SIG-M5 (cell line): ENCODE measurements around the gene ZNF644.
"Not testable (repeated sequence)": the region's sequence is repeated elsewhere in the genome, so short reads cannot be mapped to it uniquely, and the experiment has no call there.

Source experiments
- DNase-seq: peaks from one replicate; lab custom pipeline; 2025; lab: John Stamatoyannopoulos, UW

ZNF644 gene

DNA sequence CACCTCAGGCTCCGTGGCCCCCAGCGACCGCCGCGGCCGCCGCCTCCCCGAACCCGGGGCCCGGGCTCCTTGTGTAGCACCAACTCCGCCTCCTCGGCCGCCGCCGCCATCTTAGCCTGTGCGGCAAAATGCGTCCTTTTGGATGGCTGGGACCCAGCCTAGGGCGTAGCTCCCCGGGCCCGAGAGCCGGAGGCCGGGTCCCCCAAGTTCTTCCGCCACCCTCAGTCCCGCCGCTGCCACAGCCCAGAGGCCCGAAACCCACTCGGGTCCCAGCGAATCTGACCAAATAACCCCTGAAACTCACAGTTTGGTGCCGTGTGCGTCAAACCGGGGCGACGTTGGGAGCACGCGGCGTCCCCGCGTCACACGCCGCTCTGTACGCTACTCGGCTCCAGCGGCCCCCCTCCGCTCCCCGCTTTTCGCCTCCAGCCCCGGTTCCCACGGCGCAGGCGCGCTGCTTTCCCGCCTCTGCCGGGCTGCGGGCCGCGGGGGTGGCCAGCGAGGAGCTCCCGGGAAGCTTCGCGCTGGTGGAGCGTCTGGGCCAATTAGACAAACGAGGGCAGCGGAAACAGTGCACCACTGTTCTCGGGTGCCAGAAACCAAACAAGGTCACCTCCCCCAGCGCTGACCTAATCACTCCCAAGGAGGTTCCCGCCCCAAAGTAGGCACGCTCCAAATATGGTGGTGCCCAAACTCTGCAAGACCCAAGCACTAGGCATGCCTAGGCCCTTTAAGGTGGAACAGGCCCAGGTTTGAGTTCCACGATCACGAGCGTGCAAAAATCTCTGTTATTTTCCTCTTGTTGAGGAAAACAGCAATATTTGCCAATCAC, at the start of gene ZNF644:
Gene ZNF644, minus strand, starts transcription at position 350 of the 832 bp plus-strand sequence. CDS start 39,682 bp downstream, outside the sequence.
- DNase-seq = peak; percentile 31

DNA sequence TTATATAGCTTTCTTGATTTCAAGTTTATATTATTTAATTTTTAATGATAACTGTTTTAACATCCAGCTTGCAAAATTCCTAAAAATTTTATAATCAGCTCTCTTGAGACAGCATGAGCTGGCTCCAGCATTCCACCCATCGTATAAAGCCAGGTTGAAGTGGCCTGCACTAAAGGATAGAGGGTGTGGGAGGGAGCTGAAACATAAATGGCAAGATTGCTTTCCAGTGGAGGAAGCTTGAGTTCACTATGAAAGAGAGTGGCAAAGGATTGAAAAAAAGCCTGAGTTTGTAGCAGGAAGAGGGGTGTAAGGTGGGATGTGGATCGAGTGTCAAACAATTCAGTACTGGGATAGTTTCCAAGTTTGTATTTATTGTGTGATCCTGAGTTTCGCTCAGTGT, 48.5 kb upstream of the ZNF644 start:
- DNase-seq = no peak

DNA sequence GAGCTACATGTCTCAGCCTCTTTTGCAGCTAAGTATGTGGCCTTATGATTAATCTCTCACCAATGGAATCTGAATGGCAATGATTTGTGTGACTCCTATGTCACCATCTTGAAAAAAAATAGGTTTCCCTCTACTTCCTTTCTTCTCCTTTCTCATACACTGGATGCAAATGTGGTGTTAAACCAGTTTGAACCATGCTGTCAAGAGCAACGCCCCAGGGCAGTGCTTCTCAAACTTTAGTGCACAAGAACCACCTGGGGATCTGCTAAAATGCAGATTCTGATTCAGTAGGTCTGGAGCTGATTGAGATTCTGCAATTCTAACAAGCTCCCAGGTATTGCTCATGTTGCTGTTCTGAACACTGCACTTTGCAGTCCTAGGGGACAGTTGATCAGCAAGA, 44.7 kb upstream of the ZNF644 start:
- no peak for DNase-seq

DNA sequence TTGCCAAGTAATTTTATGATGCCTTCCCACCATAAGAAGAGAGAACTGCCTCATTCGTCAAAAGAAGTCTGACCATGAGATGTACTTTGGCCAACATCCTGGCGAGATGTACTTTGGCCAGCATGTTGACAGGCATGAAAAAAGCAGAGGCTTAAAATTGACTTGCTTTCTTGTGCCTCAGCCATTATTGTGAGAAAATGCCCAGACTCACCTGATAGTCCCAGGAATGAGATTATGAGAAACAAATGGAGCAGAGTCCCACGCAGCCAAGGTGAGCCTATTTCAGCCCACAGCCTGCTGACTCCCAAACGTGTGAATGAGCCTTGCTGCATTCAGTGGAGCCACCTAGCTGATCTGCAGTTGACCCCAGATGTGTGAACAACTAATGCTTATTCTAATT, 43.5 kb upstream of the ZNF644 start:
- no peak for DNase-seq

DNA sequence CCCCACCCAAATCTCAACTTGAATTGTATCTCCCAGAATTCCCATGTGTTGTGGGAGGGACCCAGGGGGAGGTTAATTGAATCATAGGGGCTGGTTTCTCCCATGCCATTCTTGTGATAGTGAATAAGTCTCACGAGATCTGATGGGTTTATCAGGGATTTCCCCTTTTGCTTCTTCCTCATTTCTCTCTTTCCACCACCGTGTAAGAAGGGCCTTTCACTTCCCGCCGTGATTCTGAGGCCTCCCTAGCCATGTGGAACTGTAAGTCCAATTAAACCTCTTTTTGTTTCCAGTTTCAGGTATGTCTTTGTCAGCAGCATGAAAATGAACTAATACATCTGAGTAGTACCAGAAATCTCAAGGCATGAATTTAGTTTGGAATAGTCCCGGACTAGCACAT, 41.6 kb upstream of the ZNF644 start:
- DNase-seq = not testable (repeated sequence)

DNA sequence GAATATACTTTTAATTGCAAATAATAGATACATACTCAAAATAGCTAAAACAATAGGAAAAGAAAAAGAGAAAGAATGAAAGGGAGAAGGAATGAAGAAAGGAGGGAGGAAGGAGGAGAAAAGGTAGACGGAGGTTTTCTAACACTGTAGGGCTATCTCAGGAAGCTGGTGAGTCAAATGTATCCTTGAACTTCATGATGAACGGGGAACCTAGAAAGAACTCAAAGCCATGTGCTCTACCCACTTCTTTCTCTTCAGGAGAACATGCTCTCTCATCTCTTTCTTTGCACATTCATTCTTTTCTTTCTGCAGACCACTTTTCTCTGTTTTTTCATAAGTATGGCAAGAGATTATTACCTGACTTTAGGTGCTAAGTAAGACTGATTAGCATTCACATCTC, 37.3 kb upstream of the ZNF644 start:
- DNase-seq = no peak

DNA sequence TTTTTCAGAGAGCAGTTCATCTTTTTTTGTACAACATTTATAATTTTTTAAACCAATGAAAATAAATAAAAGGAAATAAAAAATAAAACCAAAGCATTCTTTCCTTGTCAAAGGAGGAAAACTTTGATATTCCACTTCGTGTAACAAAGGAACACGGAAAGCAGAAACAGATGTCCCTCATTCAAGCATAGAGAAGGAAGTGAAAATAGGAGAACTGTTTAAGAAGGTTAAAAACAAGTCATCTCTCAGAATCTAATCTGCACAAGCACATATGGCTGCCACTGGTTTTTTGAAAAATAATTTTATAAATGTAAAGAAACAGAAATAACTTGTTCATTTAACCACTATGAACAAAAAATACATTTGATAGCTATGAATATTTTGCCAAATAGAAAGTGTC, 35.9 kb upstream of the ZNF644 start:
- DNase-seq = no peak

DNA sequence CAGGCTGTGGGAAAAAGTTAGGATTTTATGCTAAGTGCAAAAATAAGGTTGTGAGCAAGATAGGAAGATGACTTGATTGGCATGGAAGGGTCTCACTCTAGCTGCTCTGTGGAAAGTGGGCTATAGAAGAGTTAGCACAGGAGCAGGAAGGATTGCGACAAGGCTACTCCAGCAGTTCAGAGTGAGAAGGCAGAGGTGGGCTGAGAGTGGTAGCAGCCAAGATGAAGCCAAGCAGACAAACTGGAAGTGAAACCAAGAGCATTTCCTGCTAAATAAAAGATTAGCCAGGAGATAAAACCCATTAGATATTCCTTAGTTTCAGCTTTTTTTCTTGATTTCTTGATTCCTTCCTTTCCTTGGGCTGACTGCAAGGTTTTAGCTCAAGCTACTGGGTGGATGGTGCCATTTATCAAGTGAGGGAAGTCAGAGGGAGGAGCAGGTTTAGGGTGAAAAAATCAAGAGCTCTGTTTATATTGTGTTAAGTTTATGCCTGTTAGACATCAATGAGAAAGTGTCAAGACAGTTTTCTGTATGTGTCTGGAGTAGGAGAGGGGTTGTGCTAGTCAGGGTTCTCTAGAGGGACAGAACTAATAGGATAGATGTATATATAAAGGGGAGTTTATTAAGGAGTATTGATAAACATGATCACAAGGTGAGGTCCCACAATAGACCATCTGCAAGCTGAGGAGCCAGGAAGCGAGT, 33.1 kb upstream of the ZNF644 start:
- DNase-seq = no peak

DNA sequence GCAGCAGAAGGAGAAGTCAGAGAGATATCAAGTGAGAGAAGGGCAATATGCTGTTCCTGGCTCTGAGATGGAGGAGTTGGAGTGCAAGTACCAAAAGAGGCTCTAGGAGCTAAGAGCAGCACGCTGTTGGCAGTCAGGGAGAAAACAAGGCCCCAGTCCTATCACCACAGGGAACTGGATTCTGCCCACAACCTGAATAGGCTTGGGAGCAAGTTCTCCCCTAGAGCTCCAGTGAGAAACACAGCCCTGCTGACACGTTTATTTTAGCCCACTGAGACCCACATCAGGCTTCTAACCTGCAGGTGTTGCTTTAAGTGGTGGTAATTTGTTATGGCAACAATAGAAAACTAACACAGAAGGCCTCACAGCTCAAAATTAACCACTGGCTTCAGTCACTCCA, 31.8 kb upstream of the ZNF644 start:
- DNase-seq = no peak

DNA sequence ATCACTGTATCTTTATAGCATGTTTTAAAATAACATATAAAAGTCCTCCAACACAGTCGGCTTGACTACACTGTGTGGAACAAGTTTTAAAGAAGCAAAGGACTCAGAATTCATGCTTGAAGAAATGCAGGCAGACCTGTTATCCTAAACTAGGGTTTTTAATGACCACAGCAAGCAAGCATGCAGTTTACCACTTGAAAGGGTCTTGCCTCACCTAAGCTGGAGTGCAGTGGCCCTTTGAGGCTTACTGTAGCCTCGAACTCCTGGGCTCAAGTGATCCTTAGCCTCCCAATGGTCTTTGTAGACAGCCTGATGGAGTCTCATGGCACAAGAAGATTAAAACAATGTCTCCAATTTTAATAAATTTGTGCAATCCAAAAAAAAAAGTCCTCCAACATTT, 27.7 kb upstream of the ZNF644 start:
- DNase-seq = not testable (repeated sequence)

DNA sequence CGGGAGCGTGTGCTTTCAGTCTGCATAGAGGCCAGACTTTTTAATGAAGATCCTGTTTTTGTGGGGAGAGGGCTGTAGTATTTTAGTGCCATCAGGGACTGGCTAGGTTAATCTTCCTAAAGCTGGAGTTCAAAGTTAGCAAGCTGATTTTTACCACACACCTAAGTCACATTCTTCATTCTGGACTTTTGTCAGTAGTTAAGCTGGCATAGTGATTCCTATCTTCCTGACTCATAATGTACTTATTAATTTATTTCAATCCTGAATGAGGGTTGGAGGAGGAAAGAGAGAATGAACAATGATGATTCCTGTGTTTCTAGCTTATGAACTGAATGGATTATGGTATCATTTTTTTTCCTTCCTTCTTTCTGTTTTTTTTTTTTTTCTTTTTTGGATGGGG, 24.9 kb upstream of the ZNF644 start:
- DNase-seq = no peak

DNA sequence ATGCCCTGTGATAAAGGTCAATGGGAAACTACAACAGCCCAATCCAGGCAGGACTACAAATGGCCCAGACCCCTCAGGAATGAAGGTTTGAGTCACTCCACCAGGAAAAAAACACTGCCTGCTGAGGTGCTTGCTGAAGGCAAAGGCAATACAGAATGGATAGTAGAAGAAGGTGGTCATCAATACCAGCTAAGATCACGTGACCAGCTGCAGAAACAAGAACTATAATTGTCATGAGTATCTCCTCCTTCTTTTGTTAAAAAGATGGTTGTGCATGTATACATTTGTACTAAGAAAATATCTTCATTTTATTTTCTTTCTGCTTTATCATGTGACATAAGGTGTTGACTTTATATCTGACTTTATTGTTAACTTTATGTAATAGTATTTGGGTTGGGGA, 23.4 kb upstream of the ZNF644 start:
- DNase-seq = no peak

DNA sequence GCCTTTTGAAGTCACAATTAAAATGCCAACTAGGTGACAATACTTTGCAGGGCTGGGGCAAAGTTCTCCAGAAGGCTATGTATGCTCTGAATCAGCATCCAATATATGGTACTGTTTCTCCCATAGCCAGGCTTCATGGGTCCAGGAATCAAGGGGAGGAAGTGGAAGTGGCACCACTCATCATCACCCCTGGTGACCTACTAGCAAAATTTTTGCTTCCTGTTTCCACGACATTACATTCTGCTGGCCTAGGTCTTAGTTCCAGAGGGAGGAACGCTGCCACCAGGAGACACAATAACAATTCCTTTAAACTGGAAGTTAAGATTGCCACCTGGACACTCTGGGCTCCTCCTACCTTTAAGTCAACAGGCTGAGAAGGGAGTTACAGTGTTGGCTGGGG, 22.9 kb upstream of the ZNF644 start:
- DNase-seq = not testable (repeated sequence)

DNA sequence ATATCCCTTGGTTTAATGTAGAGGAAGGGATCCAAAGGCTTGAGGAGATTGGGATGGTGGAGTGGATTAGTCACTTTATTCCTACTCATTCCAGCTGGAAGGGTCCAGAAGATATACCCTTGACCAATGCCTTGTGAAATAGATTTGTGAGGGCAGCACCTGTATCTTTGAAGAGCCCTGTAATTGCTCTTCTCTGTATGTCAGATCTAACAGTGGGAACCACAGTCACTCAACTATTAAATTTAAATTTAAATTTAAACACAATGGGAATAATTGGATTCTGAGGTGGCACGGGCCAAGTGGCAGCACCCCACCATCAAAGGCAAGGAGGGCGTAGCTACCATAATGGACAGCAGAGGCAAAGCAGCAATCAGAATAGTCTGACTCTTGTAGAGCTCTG, 20.5 kb upstream of the ZNF644 start:
- not testable (repeated sequence) for DNase-seq

DNA sequence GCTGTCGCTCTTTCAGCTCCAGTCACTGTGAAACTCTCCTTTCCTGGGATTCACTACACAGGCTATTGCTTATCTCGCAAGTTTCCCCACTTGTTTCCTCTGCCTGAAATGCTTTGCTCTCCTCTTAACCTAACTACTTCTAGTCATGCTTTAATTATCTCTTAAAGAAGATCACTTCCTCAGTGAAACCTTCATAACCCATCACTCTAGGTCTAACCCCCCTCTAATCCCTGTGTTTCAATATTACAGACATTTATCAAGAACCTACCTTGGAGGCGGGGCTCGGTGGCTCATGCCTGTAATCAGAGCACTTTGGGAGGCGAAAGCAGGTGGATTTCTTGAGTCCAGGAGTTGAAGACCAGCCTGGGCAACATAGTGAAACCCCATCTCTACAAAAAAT, 16.7 kb upstream of the ZNF644 start:
- no peak for DNase-seq

DNA sequence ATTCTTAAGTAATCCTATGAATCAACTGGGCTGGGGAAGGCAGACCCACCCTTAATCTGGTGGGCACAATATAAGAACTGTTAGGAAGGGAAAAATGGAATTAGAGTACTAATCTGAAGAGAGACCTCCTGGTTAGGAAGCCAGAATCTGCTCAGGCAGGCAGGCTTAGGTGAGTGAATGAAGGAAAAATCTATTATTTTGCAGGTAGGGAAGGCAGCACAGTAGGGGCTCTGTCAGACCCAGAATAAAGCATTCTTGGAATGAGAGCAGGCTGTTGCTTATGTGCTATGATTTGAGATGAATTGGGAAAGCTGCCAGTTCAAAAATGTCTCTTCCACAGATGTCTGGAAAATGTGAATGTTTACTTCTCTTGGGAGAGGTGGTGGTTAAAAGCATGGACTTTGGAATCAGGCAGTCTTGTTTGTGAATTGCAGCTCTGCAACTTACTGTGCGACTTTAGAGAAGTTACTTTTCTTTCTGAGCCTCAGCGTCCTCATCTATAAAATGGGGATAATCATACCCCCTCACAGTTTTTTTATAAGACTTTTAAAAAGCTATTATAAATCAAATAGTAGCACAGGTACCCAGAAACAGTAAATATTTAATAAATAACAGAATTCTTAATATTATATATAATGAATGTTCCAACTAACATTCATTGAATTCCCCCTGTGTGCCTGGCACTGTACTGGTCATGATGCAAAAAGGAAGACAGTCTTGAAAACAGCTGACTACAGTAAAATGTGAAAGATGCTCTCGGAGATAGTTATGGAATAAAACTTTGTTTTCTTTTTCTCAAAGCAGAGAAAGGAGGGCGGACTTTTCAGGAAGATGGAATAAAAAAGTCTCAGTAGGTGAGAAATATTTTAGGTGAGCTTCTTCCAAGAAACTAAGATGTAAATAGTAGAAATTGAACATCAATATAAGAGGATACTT, 15.3 kb upstream of the ZNF644 start:
- no peak for DNase-seq

DNA sequence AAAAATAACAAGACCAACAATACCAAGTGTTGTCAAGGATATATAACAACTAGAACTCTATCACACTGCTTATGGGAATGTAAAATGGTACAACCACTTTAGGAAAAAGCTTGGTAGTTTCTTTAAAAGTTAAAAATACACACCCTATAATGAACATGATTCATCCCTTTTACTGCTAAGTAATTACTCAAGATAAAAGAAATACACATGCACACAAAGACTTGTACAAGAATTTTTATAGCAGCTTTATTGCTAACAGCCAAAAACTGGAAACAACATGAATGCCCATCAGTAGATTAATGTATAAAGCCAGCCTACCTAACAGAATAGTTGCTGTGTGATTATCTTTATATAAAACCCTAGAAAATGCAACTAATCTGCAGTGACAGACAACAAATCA, 10.5 kb upstream of the ZNF644 start:
- DNase-seq = no peak

DNA sequence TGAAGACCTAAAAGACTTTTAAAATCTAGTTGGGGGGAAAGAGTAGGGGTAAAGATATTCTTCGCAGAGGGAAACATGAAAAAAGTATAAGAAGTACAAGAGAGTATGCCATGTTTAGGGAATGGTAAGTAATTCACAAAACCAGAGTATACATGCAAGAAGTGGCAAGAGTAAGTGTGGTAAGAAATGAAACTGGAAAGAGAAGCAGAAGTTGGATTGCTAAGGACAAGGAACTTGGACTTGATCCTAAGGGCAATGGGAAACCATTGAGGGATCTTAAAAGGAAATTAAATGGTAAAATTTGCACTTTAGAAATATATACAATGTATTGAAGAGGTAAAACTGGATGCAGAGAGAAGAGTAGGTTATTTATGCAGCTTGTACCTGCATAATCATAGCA, 9.2 kb upstream of the ZNF644 start:
- DNase-seq = no peak

DNA sequence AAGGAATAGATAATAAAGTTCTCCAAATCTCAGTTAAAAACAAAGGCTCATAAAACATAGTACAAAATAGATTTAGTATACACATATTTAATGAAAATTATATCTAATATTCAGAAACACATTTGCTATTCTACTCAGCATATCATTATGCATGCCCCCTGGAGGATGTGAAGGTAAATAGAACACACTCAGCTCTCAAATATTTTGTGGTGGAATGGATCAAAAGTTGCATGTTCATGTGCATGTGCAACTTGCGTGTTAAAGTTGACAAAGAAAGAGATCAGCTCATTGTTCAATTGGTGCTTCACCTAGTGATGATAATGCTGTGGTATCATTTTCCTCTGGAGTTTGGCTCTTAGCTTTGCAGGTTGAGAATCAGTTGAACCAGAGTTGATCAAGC, 4.9 kb upstream of the ZNF644 start:
- DNase-seq = no peak

DNA sequence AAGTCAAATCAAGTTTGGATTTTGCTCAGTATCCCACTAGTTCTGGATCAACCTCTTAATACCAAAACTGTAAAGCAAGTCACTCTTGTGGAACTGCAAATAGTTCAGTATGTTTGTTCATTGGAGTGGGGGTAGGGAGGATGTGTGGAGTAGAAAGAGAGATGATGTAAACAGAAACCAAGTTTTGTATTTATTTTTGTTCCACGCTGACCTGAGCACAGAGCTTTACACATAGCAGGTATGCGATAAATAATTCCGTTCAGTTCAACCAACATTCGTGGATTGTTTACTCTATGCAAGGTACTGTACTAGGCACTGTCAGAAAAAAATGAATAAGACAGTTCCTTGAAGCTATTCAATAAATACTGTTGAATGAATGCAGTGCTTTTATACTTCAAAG, 4.5 kb upstream of the ZNF644 start:
- no peak for DNase-seq

DNA sequence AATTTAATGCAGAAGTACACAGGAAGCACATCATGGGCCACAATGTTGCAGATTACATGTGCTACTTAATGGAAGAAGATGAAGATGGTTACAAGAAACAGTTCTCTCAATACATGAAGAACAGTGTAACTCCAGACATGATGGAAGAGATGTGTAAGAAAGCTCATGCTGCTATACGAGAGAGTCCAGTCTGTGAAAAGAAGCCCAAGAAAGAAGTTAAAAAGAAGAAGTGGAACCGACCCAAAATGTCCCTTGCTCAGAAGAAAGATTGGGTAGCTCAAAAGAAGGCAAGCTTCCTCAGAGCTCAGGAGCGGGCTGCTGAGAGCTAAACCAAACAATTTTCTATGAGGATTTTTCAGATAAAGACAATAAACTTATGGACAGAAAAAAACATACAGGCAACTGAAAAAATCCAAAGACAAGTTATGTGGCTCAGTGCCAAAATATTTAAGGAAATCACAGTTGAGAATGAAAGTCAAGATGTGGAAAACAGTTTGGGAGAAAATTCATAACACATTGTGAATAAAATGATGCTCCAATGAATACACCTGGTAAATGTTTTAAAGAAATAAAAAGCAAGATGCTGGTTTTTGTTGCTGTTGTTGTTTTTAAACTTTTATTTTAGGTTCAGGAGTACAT, 2.8 kb upstream of the ZNF644 start:
- no peak for DNase-seq

DNA sequence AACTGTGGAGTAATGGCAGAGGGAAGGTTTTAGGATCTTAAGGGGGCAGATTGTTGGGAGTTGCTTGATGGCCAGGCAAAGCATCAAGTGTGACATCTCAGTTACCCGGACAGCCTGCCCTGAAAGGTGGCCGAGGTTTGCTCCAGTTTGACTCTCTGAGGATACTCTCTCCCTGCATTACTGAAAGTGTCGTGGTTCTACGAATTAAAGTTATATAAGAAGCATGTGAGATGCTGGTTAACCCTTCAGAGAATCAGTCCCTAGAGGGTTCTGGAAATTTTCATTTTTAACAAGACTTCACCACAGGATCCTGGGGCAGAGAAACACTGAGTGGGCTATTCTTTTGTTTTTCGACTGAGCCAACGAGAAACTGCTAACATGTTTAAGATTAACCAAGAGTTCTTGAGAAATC, 689 bp upstream of the ZNF644 start:
- no peak for DNase-seq
